AG10803 (cell line): Measurements from ENCODE around the gene GNAT2.

Source experiments
- DNase-seq: peaks from one replicate; pipeline ENCODE4 v3.0.0; 2010; ENCODE audit warnings: low read depth
- H3K4me3 ChIP-seq: 2 replicates; pipeline ENCODE4 v1.5.1; 2011; ENCODE audit warnings: mild to moderate bottlenecking, low read length, control low read depth
- TF ChIP-seq, protein P1 (sequence below): conservative IDR thresholded peaks from 2 replicates; pipeline ENCODE4 v1.5.1; 2011; ENCODE audit warnings: mild to moderate bottlenecking, low read length, control low read depth, inconsistent platforms

Gene GNAT2

GRCh38 chr1:109659145-109659544 is 39.7 kb upstream of the GNAT2 start:
- TF ChIP-seq, protein P1, sequence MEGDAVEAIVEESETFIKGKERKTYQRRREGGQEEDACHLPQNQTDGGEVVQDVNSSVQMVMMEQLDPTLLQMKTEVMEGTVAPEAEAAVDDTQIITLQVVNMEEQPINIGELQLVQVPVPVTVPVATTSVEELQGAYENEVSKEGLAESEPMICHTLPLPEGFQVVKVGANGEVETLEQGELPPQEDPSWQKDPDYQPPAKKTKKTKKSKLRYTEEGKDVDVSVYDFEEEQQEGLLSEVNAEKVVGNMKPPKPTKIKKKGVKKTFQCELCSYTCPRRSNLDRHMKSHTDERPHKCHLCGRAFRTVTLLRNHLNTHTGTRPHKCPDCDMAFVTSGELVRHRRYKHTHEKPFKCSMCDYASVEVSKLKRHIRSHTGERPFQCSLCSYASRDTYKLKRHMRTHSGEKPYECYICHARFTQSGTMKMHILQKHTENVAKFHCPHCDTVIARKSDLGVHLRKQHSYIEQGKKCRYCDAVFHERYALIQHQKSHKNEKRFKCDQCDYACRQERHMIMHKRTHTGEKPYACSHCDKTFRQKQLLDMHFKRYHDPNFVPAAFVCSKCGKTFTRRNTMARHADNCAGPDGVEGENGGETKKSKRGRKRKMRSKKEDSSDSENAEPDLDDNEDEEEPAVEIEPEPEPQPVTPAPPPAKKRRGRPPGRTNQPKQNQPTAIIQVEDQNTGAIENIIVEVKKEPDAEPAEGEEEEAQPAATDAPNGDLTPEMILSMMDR, result no peak
- H3K4me3 ChIP-seq, result no peak overlapping the region
- no peak for DNase-seq

- DNase-seq, result no peak
- TF ChIP-seq, protein P1, result no peak
- no peak overlapping the region for H3K4me3 ChIP-seq
These were observed 39.2 kb upstream of the GNAT2 start for GRCh38 chr1:109658533-109659042.

DNA sequence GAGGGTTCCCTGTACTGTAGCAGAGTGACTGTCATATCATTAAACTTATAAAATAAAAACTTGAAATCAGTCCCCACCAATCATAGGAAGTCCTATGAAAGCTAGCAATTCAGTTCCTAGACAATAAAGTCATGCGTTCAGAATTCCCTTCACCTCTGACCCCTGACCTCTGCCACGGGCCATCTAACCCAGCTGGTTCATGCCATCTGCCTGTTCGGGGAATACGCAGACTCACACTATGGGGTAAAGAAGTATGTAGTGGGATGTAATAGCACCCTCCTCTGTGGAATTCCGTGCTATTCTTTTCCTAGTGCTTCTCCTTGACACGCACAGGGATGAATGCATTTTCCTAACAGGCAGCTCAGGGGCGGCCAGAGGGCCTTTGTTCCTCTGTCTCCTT is 38.6 kb upstream of the GNAT2 start:
- H3K4me3 ChIP-seq, result no peak overlapping the region
- TF ChIP-seq, protein P1, result no peak
- no peak for DNase-seq

GRCh38 chr1:109657395-109657794 is 38.0 kb upstream of the GNAT2 start:
- TF ChIP-seq, protein P1, result no peak
- H3K4me3 ChIP-seq, result no peak overlapping the region
- DNase-seq, result no peak

GRCh38 chr1:109655615-109656519 is 36.5 kb upstream of the GNAT2 start, which contains the start of gene GSTM4:
GSTM4 (plus strand) TSS chr1:109656099; CDS start chr1:109656390, 291 bp downstream.
- TF ChIP-seq, protein P1, result peak; percentile 31
- H3K4me3 ChIP-seq, result peak within 1 kb of the TSS; percentile 76
- DNase-seq, result peak; percentile 71

- TF ChIP-seq, protein P1, result no peak
- no peak for DNase-seq
- H3K4me3 ChIP-seq, result no peak overlapping the region
These were observed 35.1 kb upstream of the GNAT2 start for GRCh38 chr1:109654519-109654918.

DNA sequence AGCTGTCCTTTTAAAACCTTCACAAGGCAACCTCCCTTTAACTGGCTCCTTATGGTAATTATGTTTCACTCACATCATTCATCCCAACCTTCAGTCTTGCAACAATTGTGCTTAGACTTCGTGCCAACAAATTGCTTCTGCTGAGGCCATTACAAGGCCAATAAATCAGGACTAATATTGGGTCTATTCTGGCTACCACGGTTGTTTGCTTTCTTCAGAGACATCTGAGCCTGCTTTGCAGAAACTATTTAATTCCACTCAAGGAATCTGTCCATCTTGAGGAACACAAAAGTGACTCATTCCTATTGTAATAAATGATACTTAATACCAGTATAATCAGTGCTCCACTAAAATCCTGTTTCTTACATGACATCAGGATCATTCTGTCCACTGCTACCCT is 33.9 kb upstream of the GNAT2 start:
- TF ChIP-seq, protein P1, result no peak
- peak; percentile 17 for DNase-seq
- no peak overlapping the region for H3K4me3 ChIP-seq
